Measurements from ENCODE around the gene RTKN. TPM values are rescaled to one million over a fixed set of nuclear protein-coding genes. Genes with fewer than 3 reads are reported as not detected.
A peak's percentile ranks its signal among the peaks of the same experiment; 100 is the strongest.

Gene RTKN
- total and polyA plus RNA-seq, 2 of the 13 experiments (the other 11 are each of a cell fraction or from before 2014, with no cell fraction given) = 159 to 166 TPM

- no peak; the same call in 1 of the 2 replicates for TF ChIP-seq ZNF556 (CRISPR knock-in tag; IDR thresholded peaks at IDR 0.05; ENCODE audit: borderline replicate concordance)
- no peak for TF ChIP-seq GLMP (CRISPR knock-in tag; IDR thresholded peaks at IDR 0.05; ENCODE audit: borderline replicate concordance)
- no peak for TF ChIP-seq BRCA1 (CRISPR knock-in tag; IDR thresholded peaks at IDR 0.05)
- no peak for TF ChIP-seq SP1 (IDR thresholded peaks at IDR 0.05)
- TF ChIP-seq SP1 (CRISPR knock-in tag; IDR thresholded peaks at IDR 0.05) = no peak; the same call in 1 of the 2 replicates
- TF ChIP-seq FOXC1 (CRISPR knock-in tag; IDR thresholded peaks at IDR 0.05; ENCODE audit: borderline replicate concordance) = no peak
- TF ChIP-seq NFE2L1 (CRISPR knock-in tag; IDR thresholded peaks at IDR 0.05; ENCODE audit: borderline replicate concordance) = 0 out of 2 replicates have a peak, but pooled peaks have one; percentile 40
- no peak for TF ChIP-seq TFE3 (CRISPR knock-in tag; IDR thresholded peaks at IDR 0.05)
- TF ChIP-seq ZNF557 (CRISPR knock-in tag; IDR thresholded peaks at IDR 0.05) = no peak
- no peak for TF ChIP-seq SATB2 (CRISPR knock-in tag; IDR thresholded peaks at IDR 0.05)
- no peak for TF ChIP-seq ATF3 (CRISPR knock-in tag; IDR thresholded peaks at IDR 0.05)
- peak; percentile 22; the same call in 1 of the 2 replicates for TF ChIP-seq PHF8 (CRISPR knock-in tag; IDR thresholded peaks at IDR 0.05)
- TF ChIP-seq ZNF850 (CRISPR knock-in tag; conservative IDR thresholded peaks at IDR 0.05) = no peak
- peak; percentile 95 for TF ChIP-seq CEBPB (IDR thresholded peaks at IDR 0.05; ENCODE audit: borderline replicate concordance, low read depth, low read length)
- peak; percentile 13; the same call in 1 of the 2 replicates for TF ChIP-seq ZNF160 (CRISPR knock-in tag; IDR thresholded peaks at IDR 0.05)
- TF ChIP-seq ZNF549 (CRISPR knock-in tag; IDR thresholded peaks at IDR 0.05) = no peak
- peak; percentile 38 for TF ChIP-seq ZNF687 (CRISPR knock-in tag; IDR thresholded peaks at IDR 0.05)
- TF ChIP-seq ZNF543 (CRISPR knock-in tag; IDR thresholded peaks at IDR 0.05) = no peak
- TF ChIP-seq ZNF354B (CRISPR knock-in tag; IDR thresholded peaks at IDR 0.05) = 0 out of 2 replicates have a peak, but pooled peaks have one; percentile 33
- TF ChIP-seq MBNL3 (CRISPR knock-in tag; conservative IDR thresholded peaks at IDR 0.05) = no peak
- no peak for TF ChIP-seq RFX3 (CRISPR knock-in tag; IDR thresholded peaks at IDR 0.05)
- no peak for TF ChIP-seq NFE2L2 (IDR thresholded peaks at IDR 0.05; ENCODE audit: low read length)
- TF ChIP-seq SNAPC2 (CRISPR knock-in tag; IDR thresholded peaks at IDR 0.05) = no peak; the same call in 1 of the 2 replicates
- no peak for TF ChIP-seq SSRP1 (CRISPR knock-in tag; IDR thresholded peaks at IDR 0.05)
- no peak for TF ChIP-seq SCMH1 (CRISPR knock-in tag; IDR thresholded peaks at IDR 0.05; ENCODE audit: borderline replicate concordance)
These were observed 47.1 kb upstream of the RTKN start (continued) for GRCh38 chr2:74488643-74489481.
